ENCODE data around the gene LYPD6B. TPM values are rescaled to one million over a fixed set of nuclear protein-coding genes. Genes with fewer than 3 reads are reported as not detected.

The LYPD6B gene
- total RNA-seq, 1 donor = 3.0 TPM

DNA sequence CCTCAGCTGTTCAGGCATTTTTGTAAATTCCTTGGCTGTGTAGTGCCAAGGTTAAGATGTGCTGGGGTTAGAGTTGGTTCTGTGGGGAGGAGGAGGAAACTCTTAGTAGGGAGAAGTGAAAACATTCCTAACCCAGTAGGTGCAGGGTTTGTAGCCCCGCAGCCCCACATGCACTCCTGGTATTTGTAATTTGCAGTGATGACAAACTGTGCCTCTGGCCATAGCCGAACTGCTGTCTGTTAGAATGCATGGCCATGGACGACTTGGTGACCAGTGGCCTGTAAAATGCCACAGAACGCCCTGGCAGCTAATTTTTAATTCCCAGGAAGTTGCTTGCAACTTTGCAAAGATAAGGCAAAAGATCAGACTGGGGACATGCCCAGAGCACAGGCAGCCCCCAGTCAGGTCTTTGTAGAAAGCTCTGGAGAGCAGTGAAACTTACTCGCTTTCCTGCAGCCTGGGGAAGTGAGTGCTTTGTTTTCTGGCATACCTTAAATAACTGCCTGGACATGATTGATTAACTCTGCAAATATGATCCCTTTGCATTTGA is 38.4 kb downstream of the LYPD6B start:
- TF ChIP-seq, protein P1, sequence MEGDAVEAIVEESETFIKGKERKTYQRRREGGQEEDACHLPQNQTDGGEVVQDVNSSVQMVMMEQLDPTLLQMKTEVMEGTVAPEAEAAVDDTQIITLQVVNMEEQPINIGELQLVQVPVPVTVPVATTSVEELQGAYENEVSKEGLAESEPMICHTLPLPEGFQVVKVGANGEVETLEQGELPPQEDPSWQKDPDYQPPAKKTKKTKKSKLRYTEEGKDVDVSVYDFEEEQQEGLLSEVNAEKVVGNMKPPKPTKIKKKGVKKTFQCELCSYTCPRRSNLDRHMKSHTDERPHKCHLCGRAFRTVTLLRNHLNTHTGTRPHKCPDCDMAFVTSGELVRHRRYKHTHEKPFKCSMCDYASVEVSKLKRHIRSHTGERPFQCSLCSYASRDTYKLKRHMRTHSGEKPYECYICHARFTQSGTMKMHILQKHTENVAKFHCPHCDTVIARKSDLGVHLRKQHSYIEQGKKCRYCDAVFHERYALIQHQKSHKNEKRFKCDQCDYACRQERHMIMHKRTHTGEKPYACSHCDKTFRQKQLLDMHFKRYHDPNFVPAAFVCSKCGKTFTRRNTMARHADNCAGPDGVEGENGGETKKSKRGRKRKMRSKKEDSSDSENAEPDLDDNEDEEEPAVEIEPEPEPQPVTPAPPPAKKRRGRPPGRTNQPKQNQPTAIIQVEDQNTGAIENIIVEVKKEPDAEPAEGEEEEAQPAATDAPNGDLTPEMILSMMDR (IDR thresholded peaks at IDR 0.05; ENCODE audit: insufficient read depth, low read depth, low read length) = no peak
- no peak for DNase-seq (ENCODE audit: low read depth)
- H3K4me3 ChIP-seq (ENCODE audit: low read depth, low read length) = no peak overlapping the region

DNA sequence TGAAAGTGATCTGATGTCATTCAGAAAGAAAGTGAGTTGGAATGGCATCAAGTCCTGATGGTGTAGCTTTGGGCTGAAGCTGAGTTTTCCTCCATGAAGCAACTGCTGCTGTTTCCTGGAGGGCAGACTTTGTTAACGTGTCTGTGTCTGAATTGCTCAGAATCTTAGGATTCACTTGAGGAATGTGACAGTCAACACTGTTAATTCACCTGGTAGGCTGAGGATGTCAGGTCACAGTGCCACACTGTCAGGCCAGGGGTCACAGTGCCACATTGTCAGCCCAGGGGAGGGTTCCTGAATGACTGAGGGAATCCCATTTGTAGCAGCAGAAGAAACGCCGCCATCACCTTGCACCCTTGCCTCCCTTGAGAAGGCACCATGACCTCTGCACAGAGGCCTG is 39.4 kb downstream of the LYPD6B start:
- no peak overlapping the region for H3K4me3 ChIP-seq (ENCODE audit: low read depth, low read length)
- TF ChIP-seq, protein P1 (IDR thresholded peaks at IDR 0.05; ENCODE audit: insufficient read depth, low read depth, low read length) = no peak
- DNase-seq (ENCODE audit: low read depth) = no peak

DNA sequence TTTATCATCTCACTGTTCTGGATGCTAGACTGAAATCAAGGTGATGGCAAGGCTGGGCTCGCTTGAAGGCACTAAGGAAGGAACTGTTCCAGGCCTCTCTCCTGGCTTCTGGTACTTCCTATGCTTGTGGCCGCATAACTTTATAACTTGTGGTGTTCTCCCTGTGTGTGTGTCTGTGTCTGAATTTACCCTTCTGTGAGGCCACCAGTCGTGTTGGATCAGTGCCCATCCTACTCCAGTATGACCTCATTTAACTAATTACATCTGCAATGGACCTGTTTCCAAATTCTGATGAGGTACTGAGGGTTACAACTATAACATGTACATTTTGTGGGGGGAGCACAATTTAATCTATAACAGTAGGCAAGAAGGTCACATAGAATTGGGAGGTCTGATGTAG is 41.6 kb downstream of the LYPD6B start:
- TF ChIP-seq, protein P1 (IDR thresholded peaks at IDR 0.05; ENCODE audit: insufficient read depth, low read depth, low read length) = no peak
- no peak for DNase-seq (ENCODE audit: low read depth)
- no peak overlapping the region for H3K4me3 ChIP-seq (ENCODE audit: low read depth, low read length)

DNA sequence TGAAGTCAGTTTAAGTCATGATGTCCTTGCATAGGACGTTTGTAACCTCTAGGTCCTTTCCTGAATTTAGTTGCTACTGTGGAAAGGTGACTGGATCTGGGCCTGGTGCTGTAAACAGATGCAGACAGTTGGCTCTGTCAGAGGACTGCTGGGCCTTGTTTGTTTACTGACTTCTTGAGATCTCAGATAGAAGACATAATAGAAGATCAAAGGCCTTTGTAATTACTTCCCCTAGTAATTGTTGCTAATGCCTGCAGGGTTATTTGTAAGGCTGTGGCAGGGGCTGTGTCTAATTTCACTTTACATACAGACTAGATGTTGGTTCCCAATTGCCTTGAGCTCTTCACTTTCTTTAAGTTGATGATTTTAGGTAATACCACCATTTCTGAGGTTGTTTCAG is 42.5 kb downstream of the LYPD6B start:
- DNase-seq (ENCODE audit: low read depth) = no peak
- no peak overlapping the region for H3K4me3 ChIP-seq (ENCODE audit: low read depth, low read length)
- TF ChIP-seq, protein P1 (IDR thresholded peaks at IDR 0.05; ENCODE audit: insufficient read depth, low read depth, low read length) = no peak

DNA sequence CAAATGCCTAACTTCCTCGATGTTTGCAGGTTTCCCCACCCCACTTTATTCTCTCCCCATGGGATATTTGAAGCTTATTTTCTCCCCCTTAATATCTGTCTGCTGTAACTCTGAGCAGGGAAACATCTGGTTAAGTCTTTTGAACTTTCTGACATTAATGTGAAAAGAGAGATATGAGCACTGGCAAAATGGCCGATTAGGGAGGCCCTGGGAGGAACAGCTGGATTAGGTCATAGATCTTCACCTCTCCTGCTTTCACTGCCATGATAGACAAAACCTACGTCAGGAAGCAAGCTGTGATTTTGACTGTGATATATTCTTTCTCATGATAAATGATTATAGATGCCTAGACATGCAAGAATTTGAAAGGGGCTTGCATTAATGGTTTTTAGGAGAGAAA is 43.6 kb downstream of the LYPD6B start:
- TF ChIP-seq, protein P1 (IDR thresholded peaks at IDR 0.05; ENCODE audit: insufficient read depth, low read depth, low read length) = no peak
- no peak overlapping the region for H3K4me3 ChIP-seq (ENCODE audit: low read depth, low read length)
- peak; percentile 47 for DNase-seq (ENCODE audit: low read depth)

DNA sequence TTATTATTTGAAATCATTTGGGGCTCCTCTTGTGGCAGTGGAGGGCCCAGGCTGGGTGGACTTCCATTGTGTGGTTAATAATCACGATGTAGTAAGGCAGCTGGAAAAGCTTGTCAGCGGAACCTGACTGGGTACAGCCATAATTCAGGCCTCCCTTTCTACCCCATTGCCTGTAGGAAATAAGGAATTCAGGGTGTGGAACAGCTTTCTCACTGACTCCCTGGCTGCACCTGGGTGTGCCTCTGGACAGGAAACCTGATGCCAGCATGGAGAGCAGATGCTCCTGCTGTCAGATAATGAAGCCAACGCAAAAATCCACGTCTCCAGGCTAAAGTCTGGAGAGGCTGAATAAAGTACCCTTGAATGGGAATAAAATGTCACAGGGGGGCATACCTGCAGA is 44.2 kb downstream of the LYPD6B start:
- no peak overlapping the region for H3K4me3 ChIP-seq (ENCODE audit: low read depth, low read length)
- TF ChIP-seq, protein P1 (IDR thresholded peaks at IDR 0.05; ENCODE audit: insufficient read depth, low read depth, low read length) = no peak
- no peak for DNase-seq (ENCODE audit: low read depth)

Measured in fibroblast of villous mesenchyme (primary cell).